DMS153 (cell line): ENCODE data around the gene HIC2.
"Not testable (repeated sequence)": the region's sequence is repeated elsewhere in the genome, so short reads cannot be mapped to it uniquely, and the experiment has no call there.

Experiments used
- DNase-seq: peaks from one replicate; lab custom pipeline; 2025; lab: John Stamatoyannopoulos, UW

HIC2 gene

GRCh38 chr22:21434378-21435233, 17.4 kb downstream of the HIC2 start:
- DNase-seq: not testable (repeated sequence)

DNA sequence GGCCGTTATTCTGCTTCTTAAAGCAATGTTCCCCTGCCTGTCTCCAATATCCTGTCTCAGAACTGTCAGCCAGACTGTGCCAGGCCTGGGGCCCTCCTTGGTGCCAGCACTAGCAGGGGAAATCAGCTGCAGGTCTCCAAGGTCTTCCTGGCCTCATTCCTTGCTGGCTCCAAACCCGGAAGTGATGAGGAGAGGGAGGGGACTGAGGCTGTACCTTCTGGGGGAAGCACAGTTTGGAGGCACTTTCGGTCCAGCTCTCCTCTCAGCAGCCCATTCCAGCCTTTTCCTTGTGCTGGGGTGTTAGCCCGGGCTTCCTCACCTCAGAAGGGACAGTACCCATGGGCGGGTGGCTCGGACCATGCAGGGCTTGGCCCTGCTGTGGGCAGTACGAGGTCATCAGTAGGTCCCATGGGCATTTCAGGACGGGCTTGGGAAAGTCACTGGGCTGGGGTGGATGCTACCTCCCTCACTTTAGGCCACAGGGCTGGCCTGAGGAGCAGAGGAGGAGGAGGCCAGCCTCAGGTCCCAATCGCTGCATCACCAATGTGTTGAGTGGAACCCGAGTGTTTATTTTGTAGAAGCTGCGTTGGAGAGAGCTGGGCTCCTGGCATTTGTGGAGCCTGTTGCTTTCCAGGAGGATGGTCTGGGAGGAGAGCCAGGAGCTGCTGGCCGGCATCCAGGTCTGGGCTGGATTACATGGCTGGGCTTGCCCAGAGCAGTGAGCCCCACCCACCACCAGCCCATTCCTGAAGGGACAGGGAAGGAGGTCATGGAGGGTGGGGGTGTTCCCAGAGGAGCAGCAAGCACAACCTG, 19.0 kb downstream of the HIC2 start:
- DNase-seq: not testable (repeated sequence)

- DNase-seq: not testable (repeated sequence)
Observed at GRCh38 chr22:21438013-21438412, 20.8 kb downstream of the HIC2 start.

- not testable (repeated sequence) for DNase-seq
Observed at GRCh38 chr22:21440018-21440636, 23.0 kb downstream of the HIC2 start.

DNA sequence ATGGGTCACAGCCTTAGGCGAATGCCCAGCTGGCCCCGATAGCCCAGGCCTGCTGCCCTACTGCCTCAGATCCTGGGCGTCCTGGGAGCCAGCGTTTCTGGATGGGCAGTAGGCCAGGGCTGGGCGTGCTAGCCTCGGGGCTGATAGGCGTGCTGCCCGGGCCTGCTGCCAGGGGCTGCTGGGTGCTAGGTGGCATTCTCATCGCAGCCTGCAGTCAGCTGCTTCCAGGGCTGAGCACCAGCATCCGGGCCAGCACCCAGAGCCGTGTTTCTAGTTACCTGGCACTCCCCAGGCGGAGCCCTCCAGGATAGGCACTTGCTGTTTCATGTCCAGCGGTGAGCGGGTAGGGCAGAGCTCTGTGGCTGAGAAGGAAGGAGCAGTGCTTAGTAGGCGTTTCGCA, 23.5 kb downstream of the HIC2 start:
- DNase-seq: not testable (repeated sequence)

DNA sequence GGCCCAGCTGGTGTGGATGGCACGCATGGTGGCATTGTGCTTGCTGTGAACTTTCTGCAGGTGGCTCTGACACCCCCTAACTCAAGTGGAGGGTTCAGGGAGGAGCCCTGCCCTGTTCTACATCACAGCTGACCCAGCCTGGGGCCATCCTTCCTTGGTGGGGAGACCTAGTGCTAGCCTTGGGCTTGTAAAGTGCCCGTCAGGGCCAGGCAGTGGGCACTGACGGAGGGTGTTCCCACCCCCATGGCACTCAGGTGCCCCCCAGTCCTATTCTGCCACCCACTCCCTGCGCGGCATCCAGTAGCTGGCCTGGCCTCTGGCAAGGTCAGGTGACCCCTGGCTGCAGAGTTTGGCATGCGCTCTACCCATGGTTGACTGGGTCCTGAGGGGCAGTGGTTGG, 24.0 kb downstream of the HIC2 start:
- DNase-seq: not testable (repeated sequence)

GRCh38 chr22:21442123-21442522, 25.0 kb downstream of the HIC2 start:
- not testable (repeated sequence) for DNase-seq

GRCh38 chr22:21442646-21443045, 25.5 kb downstream of the HIC2 start:
- DNase-seq: not testable (repeated sequence)

DNA sequence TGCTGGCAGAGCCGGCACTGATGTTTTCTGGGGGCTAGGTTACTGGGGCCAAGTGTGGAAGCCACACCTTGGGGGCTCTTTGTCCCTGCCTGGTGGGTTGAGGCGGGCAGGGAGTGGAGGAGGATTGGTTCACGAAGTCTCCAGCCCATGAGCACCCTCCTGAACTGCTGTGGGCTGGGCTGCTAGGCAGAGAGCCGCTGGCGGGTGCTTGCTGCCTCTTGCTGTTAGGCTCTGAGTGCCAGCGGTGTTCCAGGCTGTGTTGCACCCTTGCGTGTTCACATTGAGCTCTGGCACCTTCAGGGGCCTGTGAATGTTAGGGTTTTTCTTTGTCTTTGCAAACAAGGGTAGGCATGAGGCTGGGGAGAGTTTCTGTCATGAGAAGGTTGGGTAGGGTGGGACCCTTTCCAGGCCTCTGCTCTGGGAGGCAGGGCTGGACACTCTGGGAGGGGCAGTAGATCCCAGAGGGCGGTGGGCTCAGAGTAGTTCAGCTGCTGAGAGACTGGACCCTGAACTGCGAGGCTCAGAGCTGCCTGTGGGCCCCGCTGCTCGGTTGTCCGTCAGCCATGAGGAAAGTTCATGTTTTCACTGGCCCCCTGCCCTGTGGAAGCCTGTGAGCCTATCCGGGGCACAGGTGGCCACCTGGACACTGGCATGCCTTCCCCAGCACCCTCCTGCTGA, 26.0 kb downstream of the HIC2 start:
- no peak for DNase-seq

DNA sequence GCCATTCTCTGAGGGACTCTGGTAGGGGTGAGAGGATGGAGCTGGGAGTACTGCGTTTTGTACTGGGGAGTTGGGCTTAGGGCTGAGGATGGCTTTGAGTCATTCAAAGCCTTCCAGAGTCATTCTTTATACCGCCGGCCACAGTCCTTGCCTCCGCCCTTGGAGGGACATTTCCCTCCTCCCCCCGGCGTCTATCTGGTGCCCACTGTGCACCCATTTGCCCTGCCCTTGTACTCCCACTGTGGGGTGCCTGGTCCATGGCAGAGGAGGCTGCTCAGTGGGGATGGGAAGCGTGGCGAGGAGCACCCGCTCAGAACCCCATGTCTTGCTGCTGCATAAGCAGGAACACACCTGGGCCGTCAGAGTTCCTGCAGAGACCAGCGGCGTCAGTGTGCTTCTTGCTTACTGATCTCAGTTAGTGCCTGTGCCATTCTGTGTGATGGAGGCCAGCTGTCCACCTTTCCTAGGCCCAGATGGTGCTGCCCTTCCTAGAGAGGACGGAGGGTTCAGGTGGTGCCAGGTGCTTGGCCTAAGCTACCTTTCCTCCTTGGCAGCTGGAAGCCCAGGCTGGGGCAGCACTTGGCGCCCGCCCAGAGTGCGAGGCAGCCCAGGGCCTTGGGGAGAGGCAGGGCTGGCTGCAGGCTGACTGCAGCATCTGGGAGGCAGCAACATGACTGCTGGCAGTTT, 26.7 kb downstream of the HIC2 start:
- DNase-seq: no peak

- no peak for DNase-seq
Observed at GRCh38 chr22:21444701-21445436, 27.7 kb downstream of the HIC2 start.

GRCh38 chr22:21445437-21446127, 28.4 kb downstream of the HIC2 start:
- no peak for DNase-seq

GRCh38 chr22:21446128-21446826, 29.1 kb downstream of the HIC2 start:
- DNase-seq: no peak

DNA sequence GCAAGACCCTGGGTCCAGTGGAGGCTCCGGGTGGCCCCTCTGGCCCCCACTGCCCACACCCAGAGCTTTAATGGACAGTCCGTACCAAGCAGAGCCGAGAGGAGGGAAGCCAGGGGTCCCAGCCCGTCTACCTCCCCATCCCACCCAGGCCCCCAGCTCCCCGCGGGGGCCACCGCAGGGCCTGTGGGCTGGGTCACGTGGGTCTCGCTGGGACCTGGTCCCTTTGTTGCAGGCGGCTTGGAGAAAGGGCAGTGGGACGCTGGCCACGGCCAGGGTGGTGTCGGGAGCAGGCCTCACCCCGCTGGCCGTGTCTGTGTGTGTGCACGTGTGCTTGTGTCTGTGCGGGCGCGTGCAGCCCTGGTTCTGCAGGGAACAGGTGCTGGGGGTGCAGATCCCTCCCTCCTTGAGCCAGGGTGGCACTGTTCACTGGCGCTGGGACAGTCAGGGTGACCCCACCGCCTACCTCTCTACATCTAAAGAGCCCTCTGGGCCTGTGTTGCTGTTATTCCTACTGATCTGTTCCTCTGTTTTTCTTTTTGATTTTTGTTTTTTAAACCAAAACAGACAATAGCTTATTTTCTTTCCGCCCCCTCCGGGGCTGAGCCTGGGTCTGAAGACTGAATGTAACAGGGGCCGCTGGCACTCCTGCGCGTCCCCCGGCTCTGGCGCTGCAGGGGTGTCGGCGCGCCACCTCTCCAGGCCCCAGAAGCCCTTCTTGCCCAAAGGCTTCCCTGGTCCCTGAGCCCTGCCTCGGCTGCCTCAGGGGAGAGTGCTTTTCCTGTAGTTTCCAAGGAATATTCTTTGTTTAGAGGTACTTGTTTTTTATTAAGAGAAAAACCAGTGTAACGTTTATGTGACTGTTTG, 29.9 kb downstream of the HIC2 start:
- no peak for DNase-seq

- DNase-seq: no peak
Observed at GRCh38 chr22:21447694-21448402, 30.7 kb downstream of the HIC2 start.

- DNase-seq: no peak
Observed at GRCh38 chr22:21448627-21449416, 31.7 kb downstream of the HIC2 start.
